ENCODE results near the gene TSPAN16.
"Not testable (repeated sequence)": the region's sequence is repeated elsewhere in the genome, so short reads cannot be mapped to it uniquely, and the experiment has no call there.

The TSPAN16 gene

DNA sequence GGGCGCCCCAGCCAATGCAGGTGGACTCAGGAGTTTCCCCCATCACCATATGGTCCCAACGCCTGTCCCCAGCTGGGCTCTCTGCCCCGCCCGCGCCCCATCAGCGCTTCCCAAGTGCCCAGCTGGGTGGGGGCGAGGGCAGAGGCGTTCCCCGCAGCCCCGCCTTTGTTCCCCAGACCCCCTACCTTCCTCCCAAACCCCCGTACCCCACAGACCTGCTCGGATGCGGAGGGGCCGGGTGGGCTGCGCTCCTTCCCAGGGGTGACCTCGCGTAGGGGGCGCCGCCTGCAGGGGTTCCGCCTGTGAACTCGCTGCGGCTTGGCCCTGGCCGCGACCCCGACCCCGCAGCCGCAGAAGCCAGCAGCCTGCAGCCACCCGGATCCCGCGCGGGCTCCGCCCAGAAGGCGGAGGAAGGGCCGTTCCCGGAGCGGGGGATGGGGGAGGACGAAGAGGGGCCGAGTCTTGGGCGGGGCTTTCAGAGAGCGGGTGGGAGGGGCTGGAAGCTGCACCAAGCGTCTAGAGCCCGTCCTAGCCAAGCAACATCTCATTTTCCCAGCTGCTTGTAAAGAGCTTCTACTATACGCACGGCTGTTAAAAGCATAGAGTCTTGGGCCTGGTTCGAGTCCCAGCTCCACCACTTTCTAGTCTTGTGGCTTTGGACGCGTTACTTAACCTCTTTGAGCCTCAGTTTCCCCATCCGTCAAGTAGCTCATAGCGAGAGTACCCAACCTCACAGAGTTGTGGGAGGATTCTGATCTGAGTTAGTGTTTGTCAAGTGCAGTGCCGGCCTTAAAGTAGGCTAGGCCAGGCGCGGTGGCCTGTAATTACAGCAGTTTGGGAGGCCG is 43.5 kb downstream of the TSPAN16 start, which contains the start of gene RAB3D:
TSS of gene RAB3D (minus strand) at position 404 of the 845 bp plus-strand sequence. CDS start 2,258 bp downstream, outside the sequence.
- peak within 1 kb of the TSS; percentile 23 for H3K4me3 ChIP-seq (replicated peaks; ENCODE audit: low read depth, low read length)
- DNase-seq (ENCODE audit: extremely low read depth, low read depth) = peak; percentile 53
- TF ChIP-seq, protein P1, sequence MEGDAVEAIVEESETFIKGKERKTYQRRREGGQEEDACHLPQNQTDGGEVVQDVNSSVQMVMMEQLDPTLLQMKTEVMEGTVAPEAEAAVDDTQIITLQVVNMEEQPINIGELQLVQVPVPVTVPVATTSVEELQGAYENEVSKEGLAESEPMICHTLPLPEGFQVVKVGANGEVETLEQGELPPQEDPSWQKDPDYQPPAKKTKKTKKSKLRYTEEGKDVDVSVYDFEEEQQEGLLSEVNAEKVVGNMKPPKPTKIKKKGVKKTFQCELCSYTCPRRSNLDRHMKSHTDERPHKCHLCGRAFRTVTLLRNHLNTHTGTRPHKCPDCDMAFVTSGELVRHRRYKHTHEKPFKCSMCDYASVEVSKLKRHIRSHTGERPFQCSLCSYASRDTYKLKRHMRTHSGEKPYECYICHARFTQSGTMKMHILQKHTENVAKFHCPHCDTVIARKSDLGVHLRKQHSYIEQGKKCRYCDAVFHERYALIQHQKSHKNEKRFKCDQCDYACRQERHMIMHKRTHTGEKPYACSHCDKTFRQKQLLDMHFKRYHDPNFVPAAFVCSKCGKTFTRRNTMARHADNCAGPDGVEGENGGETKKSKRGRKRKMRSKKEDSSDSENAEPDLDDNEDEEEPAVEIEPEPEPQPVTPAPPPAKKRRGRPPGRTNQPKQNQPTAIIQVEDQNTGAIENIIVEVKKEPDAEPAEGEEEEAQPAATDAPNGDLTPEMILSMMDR (IDR thresholded peaks at IDR 0.05; ENCODE audit: low read depth, low read length, missing control alignments) = no peak

DNA sequence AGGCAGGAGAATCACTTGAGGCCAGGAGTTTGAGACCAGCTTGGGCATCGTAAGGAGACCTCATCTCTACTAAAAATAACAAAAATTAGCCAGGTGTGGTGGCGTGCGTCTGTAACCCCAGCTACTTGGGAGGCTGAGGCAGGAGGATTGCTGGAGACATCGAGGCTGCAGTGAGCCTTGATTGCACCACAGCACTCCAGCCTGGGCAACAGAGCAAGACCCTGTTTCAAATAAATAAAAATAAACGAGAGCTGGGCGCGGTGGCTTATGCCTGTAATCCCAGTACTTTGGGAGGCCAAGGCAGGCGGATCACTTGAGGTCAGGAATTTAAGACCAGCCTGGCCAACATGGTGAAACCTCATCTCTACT is 44.1 kb downstream of the TSPAN16 start:
- H3K4me3 ChIP-seq (replicated peaks; ENCODE audit: low read depth, low read length); DNase-seq (ENCODE audit: extremely low read depth, low read depth): not testable (repeated sequence)

DNA sequence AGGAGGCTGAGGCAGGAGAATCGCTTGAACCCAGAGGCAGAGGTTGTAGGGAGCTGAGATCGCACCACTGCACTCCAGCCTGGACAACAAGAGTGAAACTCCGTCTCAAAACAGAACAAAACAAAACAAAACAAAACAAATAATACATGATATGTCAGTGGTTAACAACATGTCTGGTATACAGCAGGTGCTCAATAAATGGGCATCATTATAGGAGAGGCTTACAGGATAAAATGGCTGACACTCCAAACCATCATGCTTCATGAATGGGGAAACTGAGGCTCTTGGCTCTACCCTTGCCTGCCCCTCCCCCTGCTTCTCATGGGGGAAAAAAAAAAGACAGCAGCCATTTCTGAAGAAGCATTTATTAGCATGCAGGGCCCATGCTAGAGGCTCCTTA is 46.5 kb downstream of the TSPAN16 start:
- TF ChIP-seq, protein P1 (IDR thresholded peaks at IDR 0.05; ENCODE audit: low read depth, low read length, missing control alignments) = no peak
- no peak overlapping the region for H3K4me3 ChIP-seq (replicated peaks; ENCODE audit: low read depth, low read length)
- DNase-seq (ENCODE audit: extremely low read depth, low read depth) = no peak

DNA sequence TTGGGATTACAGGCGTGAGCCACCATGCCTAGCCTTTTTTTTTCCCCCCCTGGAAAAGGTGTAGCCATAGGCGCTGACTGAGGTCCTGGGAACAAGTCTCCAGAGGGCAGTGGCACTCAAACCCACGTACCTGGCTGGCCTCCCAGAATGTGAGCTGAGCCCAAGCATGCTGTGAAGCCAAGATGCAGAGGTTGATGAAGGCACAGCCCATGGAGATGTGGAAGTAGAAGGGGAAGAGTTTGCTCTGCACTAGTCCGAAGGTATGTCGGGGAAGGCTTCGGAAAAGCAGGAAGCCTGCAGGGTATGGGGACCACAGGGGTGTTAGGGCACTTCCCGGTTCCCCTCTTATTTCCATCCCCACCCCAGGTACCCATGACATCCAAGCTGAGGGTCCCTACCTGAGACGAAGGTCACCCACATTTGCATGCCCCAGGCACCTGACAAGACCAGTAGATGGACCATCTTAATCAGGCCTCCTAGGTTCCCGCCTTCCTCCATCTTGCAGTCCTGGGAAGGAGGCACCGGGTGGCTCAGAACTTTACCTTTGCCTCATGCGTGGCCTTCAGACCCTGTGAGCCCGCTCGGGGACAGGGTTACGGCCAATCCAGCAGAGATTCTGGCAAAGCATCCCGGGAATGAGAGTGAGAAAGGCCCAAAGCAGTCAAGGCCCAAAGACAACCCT is 49.3 kb downstream of the TSPAN16 start:
- TF ChIP-seq, protein P1 (IDR thresholded peaks at IDR 0.05; ENCODE audit: low read depth, low read length, missing control alignments) = no peak
- peak overlapping the region; percentile 71 for H3K4me3 ChIP-seq (replicated peaks; ENCODE audit: low read depth, low read length)
- DNase-seq (ENCODE audit: extremely low read depth, low read depth) = no peak

DNA sequence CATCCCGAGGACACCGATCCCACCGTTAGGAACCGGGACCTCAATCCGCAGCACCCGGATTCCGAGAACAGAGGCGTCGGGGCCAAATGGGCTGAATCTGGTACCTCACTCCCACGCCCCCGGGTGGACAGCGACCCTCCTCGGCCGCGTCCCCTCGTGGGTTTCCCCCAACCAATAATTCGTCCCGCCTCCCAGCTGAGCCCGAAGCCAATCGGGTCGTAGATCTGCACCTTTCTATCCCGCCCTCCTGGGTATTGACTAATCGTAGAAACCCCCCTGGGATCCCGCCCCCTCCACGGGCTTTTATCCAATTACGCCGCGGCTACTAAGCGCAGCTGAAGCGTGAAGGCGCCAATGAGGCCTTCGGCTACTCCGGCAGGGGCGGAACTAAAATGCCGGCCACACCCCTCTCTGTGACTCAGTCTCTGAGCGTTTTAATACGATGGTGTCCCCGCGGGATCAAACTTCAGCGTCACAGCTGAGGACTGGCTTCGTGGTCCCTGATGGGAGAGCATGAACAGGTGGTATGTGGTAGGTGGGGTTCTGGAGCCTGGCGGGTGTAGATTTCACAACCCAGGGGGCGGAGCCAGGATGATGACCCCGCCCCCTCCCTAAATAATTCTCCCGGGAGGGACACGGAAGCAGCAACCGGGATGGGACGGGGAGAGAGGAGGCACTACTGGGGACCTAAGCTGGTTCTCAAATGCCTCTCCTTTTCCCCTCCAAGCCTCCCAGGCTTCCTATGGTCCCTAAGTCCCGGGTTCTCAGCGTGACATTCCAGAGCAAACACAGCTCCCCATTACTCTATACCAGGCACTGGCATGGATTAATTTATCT is 50.4 kb downstream of the TSPAN16 start, which contains the start of the genes CCDC159 and TMEM205:
TSS of gene CCDC159 (plus strand) at position 416 of the 837 bp plus-strand sequence. CDS start at position 504, 88 bp downstream.
TSS of gene TMEM205 (minus strand) at position 165 of the 837 bp plus-strand sequence. CDS start 649 bp downstream, outside the sequence.
- DNase-seq (ENCODE audit: extremely low read depth, low read depth) = peak; percentile 98
- TF ChIP-seq, protein P1 (IDR thresholded peaks at IDR 0.05; ENCODE audit: low read depth, low read length, missing control alignments) = no peak
- H3K4me3 ChIP-seq (replicated peaks; ENCODE audit: low read depth, low read length) = peak within 1 kb of the TSS; percentile 71

DNA sequence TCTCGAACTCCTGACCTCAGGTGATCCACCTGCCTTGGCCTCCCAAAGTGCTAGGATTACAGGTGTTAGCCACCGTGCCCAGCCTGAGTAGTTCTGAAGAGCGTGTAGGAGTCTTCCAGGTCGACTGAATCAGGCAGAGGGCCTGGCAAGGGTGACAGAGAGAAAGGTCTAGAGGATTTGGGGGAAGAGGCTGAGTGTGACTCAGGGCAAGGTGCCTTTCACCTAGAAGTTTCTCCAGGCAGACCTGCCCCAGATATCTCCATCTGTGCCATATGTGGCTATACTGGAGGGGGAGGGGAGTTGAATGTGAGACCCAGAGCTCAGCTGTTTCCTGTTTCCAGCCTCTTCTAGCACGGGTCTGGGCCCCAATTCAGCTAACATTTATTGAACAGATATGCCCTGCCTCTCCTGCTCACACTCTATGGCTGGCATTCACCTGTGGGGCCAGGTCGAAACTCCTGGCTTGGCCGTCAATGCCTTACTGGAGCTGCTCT is 51.6 kb downstream of the TSPAN16 start:
- TF ChIP-seq, protein P1 (IDR thresholded peaks at IDR 0.05; ENCODE audit: low read depth, low read length, missing control alignments) = no peak
- no peak for DNase-seq (ENCODE audit: extremely low read depth, low read depth)
- H3K4me3 ChIP-seq (replicated peaks; ENCODE audit: low read depth, low read length) = no peak overlapping the region

Data from HFF-Myc (cell line).